GM12891 (cell line): ENCODE measurements around the gene APOA4.

Source experiments
- POLR2A ChIP-seq: IDR thresholded peaks from 2 replicates; pipeline ENCODE4 v1.6.1; 2011; ENCODE audit warnings: low read depth, low read length, control low read depth
- POLR2AphosphoS5 ChIP-seq: IDR thresholded peaks from 2 replicates; pipeline ENCODE4 v1.6.1; 2011; ENCODE audit warnings: low read depth, low read length, control low read depth
- TAF1 ChIP-seq: IDR thresholded peaks from 2 replicates; pipeline ENCODE4 v1.6.1; 2011; ENCODE audit warnings: low read depth, low read length, control low read depth

- TF ChIP-seq TAF1, result peak; percentile 73; the same call in 1 of the 2 replicates
- peak; percentile 85 for TF ChIP-seq POLR2AphosphoS5
- TF ChIP-seq POLR2A, result peak; percentile 86
Measured at GRCh38 chr11:116787786-116788486, 35.2 kb downstream of the APOA4 start, which contains the start of gene ZPR1.
